ENCODE results near the gene INTS11.

INTS11 gene

DNA sequence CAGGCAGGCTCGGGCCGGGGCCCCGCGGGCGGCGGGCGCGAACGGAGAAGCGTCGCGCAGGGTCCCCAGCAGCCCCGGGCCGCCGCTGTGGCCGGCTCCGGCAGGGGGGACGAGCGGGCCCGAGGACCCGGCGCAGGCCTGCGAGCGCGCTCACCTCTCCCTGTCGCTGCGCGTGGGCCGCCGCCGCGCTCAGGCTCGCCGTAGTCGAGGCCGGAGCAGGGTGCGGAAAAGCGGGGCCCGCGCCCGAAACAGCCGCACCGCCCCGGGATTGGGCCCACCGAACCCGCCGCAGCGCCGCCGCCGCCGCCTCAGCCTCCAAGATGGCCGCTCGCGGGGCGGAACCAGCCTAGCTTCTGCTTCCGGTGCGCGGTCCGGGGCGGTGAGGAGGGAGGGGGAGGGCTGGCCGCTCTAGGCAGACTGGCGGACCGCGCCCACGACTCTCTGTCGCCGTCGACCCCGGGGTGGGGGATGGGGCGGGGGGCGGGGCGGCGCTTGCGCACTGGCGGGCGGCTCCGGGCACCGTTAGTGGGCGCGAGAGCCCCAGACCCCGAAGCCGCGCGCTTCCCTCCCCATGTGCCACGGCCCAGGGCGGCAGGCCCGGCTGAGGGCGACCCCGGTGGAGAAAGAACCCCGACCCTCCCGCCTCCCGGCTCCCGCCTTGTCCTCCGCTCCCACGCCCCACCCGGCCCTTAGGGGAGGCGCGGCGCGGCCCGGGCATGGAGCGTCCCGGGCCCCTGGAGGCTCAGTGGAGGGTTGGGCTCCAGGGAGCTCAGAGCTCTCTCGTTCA lies 50.8 kb downstream of the INTS11 start, which contains the start of gene UBE2J2:
UBE2J2 (minus strand) TSS at position 343 of the 787 bp plus-strand sequence. CDS start 5,862 bp downstream, outside the sequence.
- H3K56ac ChIP-seq (ENCODE audit: low read length) = peak within 1 kb of the TSS; percentile 98
- H4K5ac ChIP-seq (ENCODE audit: low read length) = no peak within 1 kb of the TSS
- H2AK5ac ChIP-seq (ENCODE audit: low read length) = peak within 1 kb of the TSS; percentile 38
- peak within 1 kb of the TSS; percentile 75 for H3K18ac ChIP-seq (ENCODE audit: low read length)
- WGBS (ENCODE audit: extremely low coverage, insufficient coverage, low lambda C conversion rate) = no CpG with 5 or more reads among the region's 105 CpGs
- no peak within 1 kb of the TSS for H2BK120ac ChIP-seq (ENCODE audit: low read depth, low read length)
- H3K4me3 ChIP-seq (ENCODE audit: low read length) = peak within 1 kb of the TSS; percentile 95
- peak within 1 kb of the TSS; percentile 96 for H3K9ac ChIP-seq (ENCODE audit: low read length)
- H3K79me2 ChIP-seq (ENCODE audit: control insufficient read depth, insufficient read depth, low read length) = peaks cover 37% of the 10 kb centered on the region
- no peak within 1 kb of the TSS for H3K23ac ChIP-seq (ENCODE audit: low read length)
- peak within 1 kb of the TSS; percentile 74 for H3K4ac ChIP-seq (ENCODE audit: low read depth, low read length)
- H3K36me3 ChIP-seq (ENCODE audit: control insufficient read depth, insufficient read depth, low read length) = peaks cover 1% of the 10 kb centered on the region
- DNase-seq = peak; percentile 93
- no peak within 1 kb of the TSS for H3K27ac ChIP-seq (ENCODE audit: low read depth, low read length)
- H3K4me2 ChIP-seq (ENCODE audit: low read length) = peak within 1 kb of the TSS; percentile 84
- H2BK5ac ChIP-seq (ENCODE audit: low read length) = no peak within 1 kb of the TSS
- H3K4me1 ChIP-seq (ENCODE audit: control insufficient read depth, low read depth, low read length) = peaks cover 5% of the 10 kb centered on the region
- H4K8ac ChIP-seq (ENCODE audit: low read depth, low read length) = peak within 1 kb of the TSS; percentile 81
- H2BK15ac ChIP-seq (replicated peaks; ENCODE audit: low read depth) = no peak within 1 kb of the TSS
- no peaks in the 10 kb centered on the region for H3K27me3 ChIP-seq (ENCODE audit: insufficient read depth, low read length, poor library complexity)
- H3K79me1 ChIP-seq (ENCODE audit: low read length) = peaks cover 26% of the 10 kb centered on the region

DNA sequence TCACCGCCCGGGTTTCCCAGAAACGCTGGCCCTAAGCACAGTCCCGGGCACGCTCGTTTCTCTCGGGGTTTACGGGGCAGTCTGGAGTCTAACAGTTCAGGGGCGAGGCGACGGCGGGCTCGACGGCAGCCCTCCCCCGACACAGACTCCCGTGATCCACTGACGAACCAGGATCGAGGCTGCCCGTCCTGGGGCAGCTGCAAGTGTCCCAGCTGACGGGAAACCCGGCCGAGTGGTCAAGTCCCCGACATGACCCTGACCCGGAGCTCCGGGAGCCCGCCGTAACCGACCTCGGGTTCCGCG lies 51.3 kb downstream of the INTS11 start:
- no peak overlapping the region for H2BK15ac ChIP-seq (replicated peaks; ENCODE audit: low read depth)
- H3K18ac ChIP-seq (ENCODE audit: low read length) = peak overlapping the region; percentile 75
- peaks cover 40% of the 10 kb centered on the region for H3K79me2 ChIP-seq (ENCODE audit: control insufficient read depth, insufficient read depth, low read length)
- peaks cover 5% of the 10 kb centered on the region for H3K4me1 ChIP-seq (ENCODE audit: control insufficient read depth, low read depth, low read length)
- H4K5ac ChIP-seq (ENCODE audit: low read length) = no peak overlapping the region
- H2BK5ac ChIP-seq (ENCODE audit: low read length) = no peak overlapping the region
- H3K27me3 ChIP-seq (ENCODE audit: insufficient read depth, low read length, poor library complexity) = no peaks in the 10 kb centered on the region
- peaks cover 28% of the 10 kb centered on the region for H3K79me1 ChIP-seq (ENCODE audit: low read length)
- H3K36me3 ChIP-seq (ENCODE audit: control insufficient read depth, insufficient read depth, low read length) = peaks cover 1% of the 10 kb centered on the region
- WGBS (ENCODE audit: extremely low coverage, insufficient coverage, low lambda C conversion rate) = no CpG with 5 or more reads among the region's 31 CpGs
- peak overlapping the region; percentile 95 for H3K4me3 ChIP-seq (ENCODE audit: low read length)
- H3K4me2 ChIP-seq (ENCODE audit: low read length) = peak overlapping the region; percentile 84
- peak overlapping the region; percentile 98 for H3K56ac ChIP-seq (ENCODE audit: low read length)
- H3K23ac ChIP-seq (ENCODE audit: low read length) = no peak overlapping the region
- H2BK120ac ChIP-seq (ENCODE audit: low read depth, low read length) = no peak overlapping the region
- H3K4ac ChIP-seq (ENCODE audit: low read depth, low read length) = peak overlapping the region; percentile 74
- DNase-seq = no peak
- H4K8ac ChIP-seq (ENCODE audit: low read depth, low read length) = no peak overlapping the region
- peak overlapping the region; percentile 96 for H3K9ac ChIP-seq (ENCODE audit: low read length)
- H2AK5ac ChIP-seq (ENCODE audit: low read length) = no peak overlapping the region
- H3K27ac ChIP-seq (ENCODE audit: low read depth, low read length) = no peak overlapping the region

DNA sequence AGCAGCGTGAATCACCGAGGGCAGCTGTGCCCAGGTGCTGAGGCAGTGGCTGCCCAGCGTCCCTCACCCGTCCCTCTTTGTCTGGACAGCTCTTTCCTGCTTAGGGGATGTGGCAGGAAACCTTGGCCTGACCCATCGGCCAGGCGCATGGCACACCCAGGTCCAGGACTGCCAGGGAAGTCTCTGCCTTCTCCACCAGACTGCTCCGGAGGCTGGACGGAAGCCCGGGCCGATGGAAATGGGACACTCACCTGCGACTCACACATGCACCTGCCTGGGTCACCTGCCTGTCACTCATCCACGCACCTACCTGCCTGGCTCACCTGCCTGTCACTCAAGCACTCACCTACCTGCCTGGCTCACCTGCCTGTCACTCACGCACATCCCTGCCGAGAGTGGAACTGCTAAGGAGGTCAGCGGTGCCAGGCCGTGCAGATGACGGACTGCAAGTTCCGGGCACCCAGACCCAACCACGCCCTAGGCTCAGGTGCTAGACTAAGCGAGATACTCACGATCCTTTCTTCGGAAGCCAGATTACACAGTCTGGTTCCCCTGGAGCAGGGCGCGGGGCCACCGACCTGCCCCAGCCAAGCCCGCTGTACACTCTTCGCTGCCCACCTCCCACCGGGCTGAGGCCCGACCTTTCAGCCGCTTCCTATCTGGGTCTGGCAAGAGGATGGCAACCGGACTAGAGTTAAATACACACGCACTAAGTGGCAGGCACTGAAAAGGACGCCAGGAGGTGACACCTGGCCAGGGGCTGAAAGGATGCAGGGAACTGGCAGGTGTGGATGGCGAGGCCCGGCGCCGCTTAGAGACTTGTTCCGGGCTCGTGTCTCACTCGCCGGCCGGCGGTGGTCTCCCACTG lies 51.9 kb downstream of the INTS11 start:
- Histone ChIP-seq H2BK5ac (ENCODE audit: low read length) (no peak overlapping the region), H3K36me3 (ENCODE audit: control insufficient read depth, insufficient read depth, low read length) (peaks cover 1% of the 10 kb centered on the region), H3K4me3 (ENCODE audit: low read length) (peak overlapping the region; percentile 95), H2AK5ac (ENCODE audit: low read length) (peak overlapping the region; percentile 38), H3K4me2 (ENCODE audit: low read length) (peak overlapping the region; percentile 84), H3K56ac (ENCODE audit: low read length) (peak overlapping the region; percentile 98), H3K4me1 (ENCODE audit: control insufficient read depth, low read depth, low read length) (peaks cover 5% of the 10 kb centered on the region), H4K5ac (ENCODE audit: low read length) (no peak overlapping the region), H3K27ac (ENCODE audit: low read depth, low read length) (no peak overlapping the region), H2BK120ac (ENCODE audit: low read depth, low read length) (no peak overlapping the region), H3K4ac (ENCODE audit: low read depth, low read length) (no peak overlapping the region), H3K23ac (ENCODE audit: low read length) (peak overlapping the region; percentile 94), H3K79me1 (ENCODE audit: low read length) (peaks cover 31% of the 10 kb centered on the region), H2BK15ac (replicated peaks; ENCODE audit: low read depth) (no peak overlapping the region), H4K8ac (ENCODE audit: low read depth, low read length) (no peak overlapping the region), H3K18ac (ENCODE audit: low read length) (no peak overlapping the region), H3K79me2 (ENCODE audit: control insufficient read depth, insufficient read depth, low read length) (peaks cover 41% of the 10 kb centered on the region), H3K27me3 (ENCODE audit: insufficient read depth, low read length, poor library complexity) (no peaks in the 10 kb centered on the region), H3K9ac (ENCODE audit: low read length) (peak overlapping the region; percentile 96)
- no peak for DNase-seq
- no CpG with 5 or more reads among the region's 43 CpGs for WGBS (ENCODE audit: extremely low coverage, insufficient coverage, low lambda C conversion rate)

GRCh38 chr1:1270813-1271212 lies 53.6 kb downstream of the INTS11 start:
- Histone ChIP-seq H2BK5ac (ENCODE audit: low read length) (no peak overlapping the region), H2BK120ac (ENCODE audit: low read depth, low read length) (no peak overlapping the region), H3K79me2 (ENCODE audit: control insufficient read depth, insufficient read depth, low read length) (peaks cover 41% of the 10 kb centered on the region), H3K79me1 (ENCODE audit: low read length) (peaks cover 33% of the 10 kb centered on the region), H3K18ac (ENCODE audit: low read length) (no peak overlapping the region), H3K4me3 (ENCODE audit: low read length) (no peak overlapping the region), H4K5ac (ENCODE audit: low read length) (no peak overlapping the region), H3K9ac (ENCODE audit: low read length) (no peak overlapping the region), H3K23ac (ENCODE audit: low read length) (no peak overlapping the region), H4K8ac (ENCODE audit: low read depth, low read length) (no peak overlapping the region), H3K56ac (ENCODE audit: low read length) (peak overlapping the region; percentile 15), H3K4me1 (ENCODE audit: control insufficient read depth, low read depth, low read length) (peaks cover 5% of the 10 kb centered on the region), H2BK15ac (replicated peaks; ENCODE audit: low read depth) (no peak overlapping the region), H3K27me3 (ENCODE audit: insufficient read depth, low read length, poor library complexity) (no peaks in the 10 kb centered on the region), H3K4me2 (ENCODE audit: low read length) (no peak overlapping the region), H3K36me3 (ENCODE audit: control insufficient read depth, insufficient read depth, low read length) (peaks cover 1% of the 10 kb centered on the region), H3K27ac (ENCODE audit: low read depth, low read length) (no peak overlapping the region), H3K4ac (ENCODE audit: low read depth, low read length) (no peak overlapping the region), H2AK5ac (ENCODE audit: low read length) (no peak overlapping the region)
- no CpG with 5 or more reads among the region's 7 CpGs for WGBS (ENCODE audit: extremely low coverage, insufficient coverage, low lambda C conversion rate)
- DNase-seq = no peak

GRCh38 chr1:1268284-1268682 lies 56.2 kb downstream of the INTS11 start:
- Histone ChIP-seq H2BK15ac (replicated peaks; ENCODE audit: low read depth) (no peak overlapping the region), H4K8ac (ENCODE audit: low read depth, low read length) (no peak overlapping the region), H3K27me3 (ENCODE audit: insufficient read depth, low read length, poor library complexity) (no peaks in the 10 kb centered on the region), H4K5ac (ENCODE audit: low read length) (no peak overlapping the region), H3K4me3 (ENCODE audit: low read length) (no peak overlapping the region), H3K4me2 (ENCODE audit: low read length) (no peak overlapping the region), H3K4me1 (ENCODE audit: control insufficient read depth, low read depth, low read length) (peaks cover 5% of the 10 kb centered on the region), H3K4ac (ENCODE audit: low read depth, low read length) (no peak overlapping the region), H3K9ac (ENCODE audit: low read length) (no peak overlapping the region), H3K27ac (ENCODE audit: low read depth, low read length) (no peak overlapping the region), H3K56ac (ENCODE audit: low read length) (no peak overlapping the region), H3K23ac (ENCODE audit: low read length) (no peak overlapping the region), H2BK120ac (ENCODE audit: low read depth, low read length) (no peak overlapping the region), H3K36me3 (ENCODE audit: control insufficient read depth, insufficient read depth, low read length) (peaks cover 1% of the 10 kb centered on the region), H3K79me1 (ENCODE audit: low read length) (peaks cover 36% of the 10 kb centered on the region), H3K79me2 (ENCODE audit: control insufficient read depth, insufficient read depth, low read length) (peaks cover 40% of the 10 kb centered on the region), H2AK5ac (ENCODE audit: low read length) (no peak overlapping the region), H2BK5ac (ENCODE audit: low read length) (no peak overlapping the region), H3K18ac (ENCODE audit: low read length) (no peak overlapping the region)
- WGBS (ENCODE audit: extremely low coverage, insufficient coverage, low lambda C conversion rate) = no CpG with 5 or more reads among the region's 13 CpGs
- no peak for DNase-seq
